Measurements from ENCODE around the gene STS.

Gene STS

GRCh38 chrX:7147413-7147977, at the start of gene STS:
STS (plus strand) TSS chrX:7147712; CDS start chrX:7253200, 105,488 bp downstream.
- in situ Hi-C loops (cut with MboI; ENCODE audit: low sequenced_read_pairs): no loop called here

GRCh38 chrX:7100022-7100421, 47.5 kb upstream of the STS start:
- in situ Hi-C loops (cut with MboI; ENCODE audit: low sequenced_read_pairs): no loop called here

- in situ Hi-C loops (cut with MboI; ENCODE audit: low sequenced_read_pairs): no loop called here
Measured at GRCh38 chrX:7102119-7102518, 45.4 kb upstream of the STS start.

- in situ Hi-C loops (cut with MboI; ENCODE audit: low sequenced_read_pairs): no loop called here
Measured at GRCh38 chrX:7106649-7107048, 40.9 kb upstream of the STS start.

- in situ Hi-C loops (cut with MboI; ENCODE audit: low sequenced_read_pairs): no loop called here
Measured at GRCh38 chrX:7108030-7108429, 39.5 kb upstream of the STS start.

- in situ Hi-C loops (cut with MboI; ENCODE audit: low sequenced_read_pairs): no loop called here
Measured at GRCh38 chrX:7109049-7109531, 38.4 kb upstream of the STS start.

- in situ Hi-C loops (cut with MboI; ENCODE audit: low sequenced_read_pairs): no loop called here
Measured at GRCh38 chrX:7109838-7110793, 37.4 kb upstream of the STS start.

- in situ Hi-C loops (cut with MboI; ENCODE audit: low sequenced_read_pairs): no loop called here
Measured at GRCh38 chrX:7110821-7111276, 36.7 kb upstream of the STS start.

GRCh38 chrX:7111518-7111917, 36.0 kb upstream of the STS start:
- in situ Hi-C loops (cut with MboI; ENCODE audit: low sequenced_read_pairs): no loop called here

GRCh38 chrX:7112071-7112470, 35.4 kb upstream of the STS start:
- in situ Hi-C loops (cut with MboI; ENCODE audit: low sequenced_read_pairs): no loop called here

- in situ Hi-C loops (cut with MboI; ENCODE audit: low sequenced_read_pairs): no loop called here
Measured at GRCh38 chrX:7115557-7115956, 32.0 kb upstream of the STS start.

- in situ Hi-C loops (cut with MboI; ENCODE audit: low sequenced_read_pairs): no loop called here
Measured at GRCh38 chrX:7116081-7116480, 31.4 kb upstream of the STS start.

GRCh38 chrX:7117587-7117986, 29.9 kb upstream of the STS start:
- in situ Hi-C loops (cut with MboI; ENCODE audit: low sequenced_read_pairs): no loop called here

- in situ Hi-C loops (cut with MboI; ENCODE audit: low sequenced_read_pairs): no loop called here
Measured at GRCh38 chrX:7119950-7120877, 27.3 kb upstream of the STS start.

- in situ Hi-C loops (cut with MboI; ENCODE audit: low sequenced_read_pairs): no loop called here
Measured at GRCh38 chrX:7120878-7121219, 26.7 kb upstream of the STS start.

- in situ Hi-C loops (cut with MboI; ENCODE audit: low sequenced_read_pairs): no loop called here
Measured at GRCh38 chrX:7127056-7127455, 20.5 kb upstream of the STS start.

GRCh38 chrX:7131621-7132020, 15.9 kb upstream of the STS start:
- in situ Hi-C loops (cut with MboI; ENCODE audit: low sequenced_read_pairs): no loop called here

GRCh38 chrX:7132335-7133049, 15.0 kb upstream of the STS start:
- in situ Hi-C loops (cut with MboI; ENCODE audit: low sequenced_read_pairs): no loop called here

GRCh38 chrX:7133050-7133440, 14.5 kb upstream of the STS start:
- in situ Hi-C loops (cut with MboI; ENCODE audit: low sequenced_read_pairs): no loop called here

- in situ Hi-C loops (cut with MboI; ENCODE audit: low sequenced_read_pairs): no loop called here
Measured at GRCh38 chrX:7134981-7135380, 12.5 kb upstream of the STS start.
